Astrocyte (in vitro differentiated cells and primary cell): ENCODE data around the gene ZNF800. TPM values are rescaled to one million over a fixed set of nuclear protein-coding genes. Genes with fewer than 3 reads are reported as not detected.

Source experiments
- DNase-seq: peaks from one replicate; pipeline ENCODE4 v3.0.0-alpha.2; 2010; ENCODE audit warnings: low read depth
- FAIRE-seq: peaks from 2 replicates; lab custom pipeline; 2011; peaks lifted over from hg19 to GRCh38; lab: Jason Lieb, UNC
- H2AFZ ChIP-seq: 2 replicates; pipeline ENCODE4 v1.6.0; 2012; ENCODE audit warnings: low read depth, low read length, inconsistent platforms
- H3K27ac ChIP-seq: 2 replicates; pipeline ENCODE4 v1.5.1; 2011; ENCODE audit warnings: low read depth, low read length, inconsistent platforms
- H3K27me3 ChIP-seq: 2 replicates; pipeline ENCODE4 v1.6.0; 2011; ENCODE audit warnings: low read length, inconsistent platforms; ENCODE audit not compliant: insufficient read depth
- H3K36me3 ChIP-seq: 2 replicates; pipeline ENCODE4 v1.5.1; 2011; ENCODE audit warnings: low read length, inconsistent platforms; ENCODE audit not compliant: insufficient read depth
- H3K4me1 ChIP-seq: 2 replicates; pipeline ENCODE4 v1.5.1; 2011; ENCODE audit warnings: low read length, inconsistent platforms; ENCODE audit not compliant: insufficient read depth
- H3K4me2 ChIP-seq: 2 replicates; pipeline ENCODE4 v1.6.0; 2012; ENCODE audit warnings: low read length, inconsistent platforms
- H3K4me3 ChIP-seq: 2 replicates; pipeline ENCODE4 v1.5.1; 2011; ENCODE audit warnings: low read depth, mild to moderate bottlenecking, low read length, inconsistent platforms; ENCODE audit not compliant: insufficient read depth
- H3K79me2 ChIP-seq: 2 replicates; pipeline ENCODE4 v1.6.0; 2012; ENCODE audit warnings: mild to moderate bottlenecking, low read length, inconsistent platforms; ENCODE audit not compliant: insufficient read depth
- H3K9ac ChIP-seq: 2 replicates; pipeline ENCODE4 v1.6.0; 2012; ENCODE audit warnings: mild to moderate bottlenecking, low read length, inconsistent platforms
- H3K9me3 ChIP-seq: 2 replicates; pipeline ENCODE4 v1.5.1; 2012; ENCODE audit warnings: low read depth, mild to moderate bottlenecking, low read length, inconsistent platforms; ENCODE audit not compliant: insufficient read depth
- H4K20me1 ChIP-seq: 2 replicates; pipeline ENCODE4 v1.6.0; 2012; ENCODE audit warnings: low read length, inconsistent platforms; ENCODE audit not compliant: insufficient read depth
- H3K27ac Mint-ChIP-seq: one replicate; pipeline ENCODE4 v1.8.0; 2021; ENCODE audit warnings: mild to moderate bottlenecking, mixed read lengths; ENCODE audit not compliant: unreplicated experiment
- H3K27me3 Mint-ChIP-seq: one replicate; pipeline ENCODE4 v1.8.0; 2021; ENCODE audit warnings: low read depth, mixed read lengths; ENCODE audit not compliant: unreplicated experiment
- H3K36me3 Mint-ChIP-seq: one replicate; pipeline ENCODE4 v1.8.0; 2021; ENCODE audit warnings: low read depth, mixed read lengths; ENCODE audit not compliant: unreplicated experiment
- H3K4me1 Mint-ChIP-seq: one replicate; pipeline ENCODE4 v1.8.0; 2021; ENCODE audit warnings: low read depth, mixed read lengths; ENCODE audit not compliant: unreplicated experiment
- H3K4me3 Mint-ChIP-seq: one replicate; pipeline ENCODE4 v1.8.0; 2021; ENCODE audit warnings: mild to moderate bottlenecking, moderate library complexity, mixed read lengths; ENCODE audit not compliant: unreplicated experiment
- H3K9me3 Mint-ChIP-seq: one replicate; pipeline ENCODE4 v1.8.0; 2021; ENCODE audit warnings: mild to moderate bottlenecking, mixed read lengths; ENCODE audit not compliant: unreplicated experiment
- CTCF ChIP-seq: IDR thresholded peaks from 2 replicates; pipeline ENCODE4 v1.5.1; 2011; ENCODE audit warnings: low read depth, mild to moderate bottlenecking, inconsistent platforms, low read length, moderate library complexity; ENCODE audit not compliant: insufficient read depth
- EZH2 ChIP-seq: IDR thresholded peaks from 2 replicates; pipeline ENCODE4 v1.6.1; 2012; ENCODE audit warnings: mild to moderate bottlenecking, low read length, inconsistent platforms; ENCODE audit not compliant: insufficient read depth
- total RNA-seq: library from RNA; stranded (reverse); gene quantifications from 2 replicates; pipeline ENCODE4 v1.2.1, GENCODE V29; 2021

Gene ZNF800
- total RNA-seq, 1 donor from 2014 or later, result 27.9 TPM

GRCh38 chr7:127390186-127390816 is 2.2 kb downstream of the ZNF800 start:
- no peaks in the 10 kb centered on the region for H3K9me3 Mint-ChIP-seq
- peaks cover 70% of the 10 kb centered on the region for H3K79me2 ChIP-seq
- no peaks in the 10 kb centered on the region for H3K9me3 ChIP-seq
- H3K36me3 Mint-ChIP-seq, result no peaks in the 10 kb centered on the region
- H3K36me3 ChIP-seq, result peaks cover 13% of the 10 kb centered on the region
- peaks cover 28% of the 10 kb centered on the region for H4K20me1 ChIP-seq
- FAIRE-seq, result no peak
- H3K27me3 ChIP-seq, result no peaks in the 10 kb centered on the region
- peaks cover 20% of the 10 kb centered on the region for H3K4me1 Mint-ChIP-seq
- no peak overlapping the region for H3K4me2 ChIP-seq
- TF ChIP-seq EZH2 (no peak), CTCF (no peak)
- no peak overlapping the region for H3K4me3 ChIP-seq
- H3K27me3 Mint-ChIP-seq, result peaks cover 2% of the 10 kb centered on the region
- peaks cover 10% of the 10 kb centered on the region for H3K4me1 ChIP-seq
- H3K9ac ChIP-seq, result no peak overlapping the region
- no peak overlapping the region for H2AFZ ChIP-seq
- no peak overlapping the region for H3K27ac Mint-ChIP-seq
- DNase-seq, result no peak
- peak overlapping the region; percentile 100 for H3K4me3 Mint-ChIP-seq
- no peak overlapping the region for H3K27ac ChIP-seq

- H3K4me1 ChIP-seq, result peaks cover 10% of the 10 kb centered on the region
- H3K79me2 ChIP-seq, result peaks cover 78% of the 10 kb centered on the region
- H3K36me3 ChIP-seq, result peaks cover 13% of the 10 kb centered on the region
- Mint-ChIP-seq H3K27me3 (no peaks in the 10 kb centered on the region), H3K4me1 (peaks cover 20% of the 10 kb centered on the region), H3K36me3 (no peaks in the 10 kb centered on the region), H3K27ac (no peak overlapping the region), H3K4me3 (no peak overlapping the region), H3K9me3 (no peaks in the 10 kb centered on the region)
- H3K4me3 ChIP-seq, result no peak overlapping the region
- no peaks in the 10 kb centered on the region for H3K27me3 ChIP-seq
- TF ChIP-seq CTCF (no peak), EZH2 (no peak)
- H3K4me2 ChIP-seq, result no peak overlapping the region
- FAIRE-seq, result no peak
- DNase-seq, result no peak
- H2AFZ ChIP-seq, result no peak overlapping the region
- H3K9ac ChIP-seq, result no peak overlapping the region
- H4K20me1 ChIP-seq, result peaks cover 28% of the 10 kb centered on the region
- no peak overlapping the region for H3K27ac ChIP-seq
- no peaks in the 10 kb centered on the region for H3K9me3 ChIP-seq
Measured at GRCh38 chr7:127389321-127389720, 3.2 kb downstream of the ZNF800 start.

DNA sequence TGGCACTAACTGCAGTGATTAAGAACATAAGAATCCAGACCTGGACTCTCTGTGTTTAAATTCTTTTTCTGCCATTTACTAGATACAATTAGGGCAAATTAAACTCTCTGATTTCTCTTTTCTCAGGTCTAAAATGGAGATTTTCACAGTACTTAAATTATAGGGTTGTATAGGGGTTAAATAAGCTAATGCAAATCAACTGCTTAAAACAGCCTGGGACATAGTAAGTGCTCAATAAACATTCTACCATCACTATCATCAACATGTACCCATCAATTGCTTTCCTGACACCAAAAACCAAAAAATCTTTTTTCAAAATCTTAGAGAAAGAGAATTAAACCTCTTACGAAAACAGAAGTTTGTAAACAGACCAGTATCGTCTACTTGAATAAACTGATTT is 4.5 kb downstream of the ZNF800 start:
- no peaks in the 10 kb centered on the region for H3K27me3 Mint-ChIP-seq
- Histone ChIP-seq H3K27ac (no peak overlapping the region), H4K20me1 (peaks cover 34% of the 10 kb centered on the region), H3K4me1 (peaks cover 3% of the 10 kb centered on the region), H3K9me3 (no peaks in the 10 kb centered on the region), H3K36me3 (peaks cover 13% of the 10 kb centered on the region), H3K4me3 (no peak overlapping the region), H3K4me2 (no peak overlapping the region), H3K27me3 (no peaks in the 10 kb centered on the region), H3K79me2 (peaks cover 88% of the 10 kb centered on the region), H2AFZ (no peak overlapping the region), H3K9ac (no peak overlapping the region)
- DNase-seq (no peak), FAIRE-seq (peak; percentile 5)
- H3K27ac Mint-ChIP-seq, result no peak overlapping the region
- H3K4me3 Mint-ChIP-seq, result no peak overlapping the region
- TF ChIP-seq EZH2 (no peak), CTCF (no peak)
- H3K4me1 Mint-ChIP-seq, result peaks cover 19% of the 10 kb centered on the region
- no peaks in the 10 kb centered on the region for H3K36me3 Mint-ChIP-seq
- H3K9me3 Mint-ChIP-seq, result no peaks in the 10 kb centered on the region
